ENCODE measurements around the gene CLSTN2. TPM values are rescaled to one million over a fixed set of nuclear protein-coding genes. Genes with fewer than 3 reads are reported as not detected.

CLSTN2 gene
- total and polyA plus RNA-seq, 2 of the 8 experiments (the other 6 are each of a cell fraction or from before 2014, with no cell fraction given), result 0.39 to 0.52 TPM

GRCh38 chr3:139894643-139894989 lies 40.4 kb upstream of the CLSTN2 start:
- FAIRE-seq (no peak), DNase-seq (ENCODE audit: low read depth in 1 of 2, low spot score in 2 of 2) (no peak)
- Histone ChIP-seq H3K79me2 (ENCODE audit: control insufficient read depth in 1 of 2, insufficient read depth in 2 of 2, low read length in 2 of 2) (no peaks in the 10 kb centered on the region), H3K23me2 (ENCODE audit: low read depth, low read length) (no peaks in the 10 kb centered on the region), H2AFZ (ENCODE audit: low read length) (no peak overlapping the region), H2BK5ac (ENCODE audit: low read depth, low read length) (no peak overlapping the region), H2BK15ac (ENCODE audit: low read length) (no peak overlapping the region; the same call in 1 of the 2 replicates), H2AK5ac (ENCODE audit: low read depth, low read length) (no peak overlapping the region), H3K27ac (ENCODE audit: low read depth, low read length) (no peak overlapping the region), H2BK120ac (replicated peaks; ENCODE audit: low read depth, low read length) (no peak overlapping the region), H3K23ac (ENCODE audit: insufficient read length) (no peak overlapping the region), H3K9ac (replicated peaks in 1 of 4; ENCODE audit: extremely low read depth in 1 of 4, low read depth in 3 of 4, low read length in 3 of 4) (no peak overlapping the region), H3K79me1 (ENCODE audit: low read depth, low read length) (no peaks in the 10 kb centered on the region), H2BK12ac (ENCODE audit: low read depth, low read length) (no peak overlapping the region), H3K56ac (replicated peaks; ENCODE audit: insufficient read length, low read depth, low read length) (no peak overlapping the region), H3K27me3 (replicated peaks in 1 of 4; ENCODE audit: control insufficient read depth in 3 of 4, extremely low read depth in 1 of 4, insufficient read depth in 3 of 4, low read length in 3 of 4) (no peaks in the 10 kb centered on the region), H2BK20ac (ENCODE audit: low read length) (no peak overlapping the region), H3K18ac (ENCODE audit: extremely low read depth, low read length) (no peak overlapping the region), H4K91ac (replicated peaks; ENCODE audit: insufficient read length, low read length) (no peak overlapping the region), H3K36me3 (ENCODE audit: control insufficient read depth in 2 of 4, insufficient read depth in 4 of 4, low read length in 3 of 4) (no peaks in the 10 kb centered on the region), H3K9me3 (ENCODE audit: insufficient read depth in 2 of 2, low read depth in 1 of 2, low read length in 1 of 2) (no peaks in the 10 kb centered on the region), H3K4me1 (replicated peaks in 1 of 4; ENCODE audit: control insufficient read depth in 3 of 4, insufficient read depth in 4 of 4, low read length in 3 of 4) (no peaks in the 10 kb centered on the region), H4K5ac (ENCODE audit: insufficient read length, low read depth, low read length) (no peak overlapping the region), H4K8ac (ENCODE audit: extremely low read depth, insufficient read depth, low read length) (no peak overlapping the region), H3K4me2 (ENCODE audit: insufficient read depth in 1 of 2, low read depth in 2 of 2, low read length in 2 of 2) (no peak overlapping the region), H3K4ac (replicated peaks; ENCODE audit: insufficient read length, low read depth, low read length) (no peak overlapping the region), H3K4me3 (ENCODE audit: extremely low read depth in 1 of 4, insufficient read depth in 2 of 4, low read depth in 3 of 4, low read length in 4 of 4) (no peak overlapping the region), H3K14ac (ENCODE audit: insufficient read length) (no peak overlapping the region), H4K20me1 (replicated peaks in 1 of 2; ENCODE audit: control insufficient read depth in 1 of 2, insufficient read depth in 2 of 2, low read length in 2 of 2) (no peaks in the 10 kb centered on the region)
- TF ChIP-seq USF2 (IDR thresholded peaks at IDR 0.05; ENCODE audit: low read length), result no peak
- WGBS, 2 experiments (ENCODE audit: extremely low coverage in 1 of 2, insufficient coverage in 1 of 2, insufficient read length in 1 of 2, insufficient replicate concordance in 2 of 2, low coverage in 1 of 2, low lambda C conversion rate in 2 of 2, missing lambda C conversion rate in 1 of 2), result 92% methylated on average over 1 of the region's 1 CpG; no CpG with 5 or more reads in 1 of the 2 experiments
- CTCF ChIA-PET (ENCODE audit: partially characterized antibody), result no interaction called here
- POLR2A ChIA-PET (ENCODE audit: partially characterized antibody), result no interaction called here

Data from H1 (cell line).